ENCODE data around the gene TEKT4. TPM values are rescaled to one million over a fixed set of nuclear protein-coding genes. Genes with fewer than 3 reads are reported as not detected.
"Not testable (repeated sequence)": the region's sequence is repeated elsewhere in the genome, so short reads cannot be mapped to it uniquely, and the experiment has no call there.

Gene TEKT4
- total RNA-seq, result not detected

- peaks cover 6% of the 10 kb centered on the region for H3K27me3 ChIP-seq
- H3K4me3 ChIP-seq, result no peak within 1 kb of the TSS
- H3K9me3 ChIP-seq, result no peaks in the 10 kb centered on the region
- no peak within 1 kb of the TSS for H3K9ac ChIP-seq (ENCODE audit: low read depth in 2 of 2, low read length in 2 of 2)
- no peak within 1 kb of the TSS for H3K27ac ChIP-seq
- TF ChIP-seq CTCF (IDR thresholded peaks at IDR 0.05), result no peak
- no peaks in the 10 kb centered on the region for H3K36me3 ChIP-seq
- DNase-seq, result no peak
- no peaks in the 10 kb centered on the region for H3K4me1 ChIP-seq
- intact Hi-C loops (cut with DNase I), result no loop called here
Measured at GRCh38 chr2:94871226-94872087, at the start of gene TEKT4. Gene TEKT4 (plus strand): TSS chr2:94871430. CDS start chr2:94871580, 150 bp downstream.

GRCh38 chr2:94839224-94839623 is 32.0 kb upstream of the TEKT4 start:
- H3K9me3 ChIP-seq; H3K4me3 ChIP-seq; H3K4me1 ChIP-seq; H3K9ac ChIP-seq (ENCODE audit: low read depth in 2 of 2, low read length in 2 of 2); H3K36me3 ChIP-seq; H3K27ac ChIP-seq; DNase-seq; intact Hi-C loops (cut with DNase I); H3K27me3 ChIP-seq: not testable (repeated sequence)

DNA sequence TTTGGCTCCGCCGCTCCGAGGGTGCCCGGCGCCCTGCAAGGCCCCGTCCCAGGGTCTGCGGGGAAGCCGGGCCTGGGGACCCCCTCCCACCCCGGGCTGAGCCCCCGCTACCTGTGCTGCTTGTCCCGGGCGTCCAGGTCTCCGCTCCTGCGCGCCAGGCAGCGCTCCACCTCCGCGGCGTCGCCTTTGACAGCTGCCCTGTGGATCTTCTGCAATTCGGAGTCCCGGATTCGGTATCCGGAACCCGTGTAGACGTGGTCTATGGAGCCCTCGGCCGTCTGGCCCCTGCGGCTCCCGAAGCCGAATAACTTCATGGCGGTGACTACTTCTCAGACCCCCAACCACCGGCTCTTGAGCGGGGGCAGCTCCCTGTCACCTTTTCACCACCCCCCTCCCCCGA is 14.4 kb upstream of the TEKT4 start:
- not testable (repeated sequence) for H3K9me3 ChIP-seq, DNase-seq, H3K4me3 ChIP-seq

DNA sequence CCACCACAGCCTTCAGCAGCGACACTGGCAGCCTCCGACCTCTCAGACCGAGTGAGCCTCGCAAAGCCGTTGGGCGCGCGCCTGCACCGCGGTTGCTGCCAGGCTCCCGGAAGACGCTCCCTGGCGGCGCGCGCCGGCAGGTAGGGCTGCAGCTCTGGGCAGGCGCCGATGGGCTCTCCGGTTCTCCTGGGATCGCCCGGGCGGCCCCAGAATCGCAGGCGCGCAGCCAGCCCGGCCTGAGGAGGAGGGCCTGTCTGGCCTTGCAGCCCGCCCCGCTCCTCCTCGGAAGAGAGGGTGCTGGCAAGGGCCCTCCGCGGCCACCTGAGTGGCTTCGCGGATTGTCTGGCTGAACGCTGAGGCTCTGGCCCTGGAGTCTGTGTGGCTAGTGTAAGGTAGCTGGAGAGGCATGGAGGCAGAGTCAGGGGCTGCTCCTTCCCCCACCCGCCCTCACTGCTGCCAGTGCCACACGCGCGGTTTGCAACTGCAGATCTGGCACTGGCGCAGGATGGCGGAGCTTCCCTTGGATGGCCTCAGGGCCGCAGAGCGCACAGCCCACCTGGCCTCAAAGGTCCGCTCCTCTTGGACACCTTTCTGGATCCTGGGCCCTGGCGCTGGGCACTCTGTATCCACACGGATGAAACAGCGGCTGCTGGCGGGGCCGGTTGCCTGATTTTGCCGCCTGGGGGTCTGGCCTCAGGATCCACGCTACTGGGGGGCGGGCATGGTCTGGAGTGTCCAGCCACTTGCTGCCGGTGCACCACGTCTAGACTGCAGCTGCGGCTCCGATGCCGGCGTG is 13.7 kb upstream of the TEKT4 start:
- H3K4me3 ChIP-seq; H3K27ac ChIP-seq; H3K9ac ChIP-seq (ENCODE audit: low read depth in 2 of 2, low read length in 2 of 2); DNase-seq; H3K9me3 ChIP-seq; H3K36me3 ChIP-seq; H3K4me1 ChIP-seq; intact Hi-C loops (cut with DNase I): not testable (repeated sequence)
- peaks cover 25% of the 10 kb centered on the region for H3K27me3 ChIP-seq

More for the DNA sequence above, 14.4 kb upstream of the TEKT4 start:
- H3K9ac ChIP-seq (ENCODE audit: low read depth in 2 of 2, low read length in 2 of 2); H3K36me3 ChIP-seq; intact Hi-C loops (cut with DNase I); H3K27ac ChIP-seq; H3K4me1 ChIP-seq: not testable (repeated sequence)
- peaks cover 23% of the 10 kb centered on the region for H3K27me3 ChIP-seq

- H3K9ac ChIP-seq (ENCODE audit: low read depth in 2 of 2, low read length in 2 of 2); H3K9me3 ChIP-seq; DNase-seq; H3K27ac ChIP-seq; intact Hi-C loops (cut with DNase I); H3K4me1 ChIP-seq; H3K4me3 ChIP-seq; H3K36me3 ChIP-seq: not testable (repeated sequence)
- H3K27me3 ChIP-seq, result peaks cover 25% of the 10 kb centered on the region
Measured at GRCh38 chr2:94858163-94858888, 12.9 kb upstream of the TEKT4 start.

DNA sequence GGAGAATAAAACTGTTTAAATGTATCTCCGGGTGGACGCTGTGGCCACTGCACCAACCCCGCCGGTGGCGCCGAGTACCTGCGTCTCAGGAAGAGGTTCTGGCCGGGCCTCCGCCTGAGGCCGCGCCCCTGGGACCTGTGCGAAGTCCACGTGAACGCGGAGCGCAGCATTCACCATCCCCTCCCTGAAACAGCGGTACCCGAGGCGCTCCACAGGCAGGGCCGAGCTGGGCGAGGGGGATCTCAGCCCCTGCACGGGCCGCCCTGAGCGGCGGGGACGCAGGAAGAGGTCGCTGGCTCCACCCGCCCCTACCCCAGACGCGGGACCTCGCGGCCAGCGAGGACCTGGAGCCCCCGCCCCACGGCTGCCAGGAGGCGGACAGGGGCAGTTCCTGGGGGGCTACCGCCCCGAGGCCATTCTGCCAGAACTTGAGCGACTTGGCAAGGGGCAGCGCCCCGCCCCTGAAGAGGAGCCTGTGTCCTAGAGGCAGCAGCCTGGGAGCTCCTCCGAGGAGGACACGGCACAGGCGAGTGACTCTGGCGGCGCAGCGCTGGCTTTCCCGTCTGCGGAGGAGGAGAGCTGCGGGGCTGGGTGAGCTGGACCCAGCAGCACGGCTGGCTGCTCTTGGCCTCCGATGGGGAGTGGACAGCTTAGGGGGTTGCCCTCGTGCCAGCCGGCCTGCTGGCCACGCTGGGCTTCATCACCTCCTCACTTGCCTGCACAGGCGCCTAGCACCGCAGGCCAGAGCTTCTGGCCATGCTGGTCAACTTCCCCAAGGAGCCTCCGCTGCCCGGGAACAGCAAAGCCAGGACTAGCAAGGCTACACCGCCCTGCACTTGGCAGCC is 9.7 kb upstream of the TEKT4 start:
- H3K9ac ChIP-seq (ENCODE audit: low read depth in 2 of 2, low read length in 2 of 2), result no peak overlapping the region
- H3K4me3 ChIP-seq, result no peak overlapping the region
- intact Hi-C loops (cut with DNase I), result no loop called here
- peaks cover 25% of the 10 kb centered on the region for H3K27me3 ChIP-seq
- DNase-seq, result no peak
- H3K36me3 ChIP-seq, result no peaks in the 10 kb centered on the region
- no peak overlapping the region for H3K27ac ChIP-seq
- H3K4me1 ChIP-seq, result no peaks in the 10 kb centered on the region
- no peaks in the 10 kb centered on the region for H3K9me3 ChIP-seq
- TF ChIP-seq CTCF (IDR thresholded peaks at IDR 0.05), result no peak

GRCh38 chr2:94862903-94863302 is 8.3 kb upstream of the TEKT4 start:
- H3K27ac ChIP-seq; H3K9me3 ChIP-seq; intact Hi-C loops (cut with DNase I); H3K9ac ChIP-seq (ENCODE audit: low read depth in 2 of 2, low read length in 2 of 2); H3K36me3 ChIP-seq; H3K4me1 ChIP-seq; DNase-seq; H3K4me3 ChIP-seq: not testable (repeated sequence)
- peaks cover 15% of the 10 kb centered on the region for H3K27me3 ChIP-seq

Data from colonic mucosa (tissue), 4 donors.